Mesenchymal stem cell (in vitro differentiated cells and primary cell): Measurements from ENCODE around the gene ODF2.

Experiments used
- DNase-seq: peaks from one replicate; pipeline ENCODE4 v3.0.0-alpha.2; 2013
- H2AFZ ChIP-seq: one replicate; pipeline ENCODE4 v1.6.1; 2013; ENCODE audit warnings: low read depth, mild to moderate bottlenecking, control low read depth, inconsistent platforms, low read length, moderate library complexity
- H2AK5ac ChIP-seq: 2 replicates; pipeline ENCODE4 v1.6.1; 2013; ENCODE audit warnings: low read length, moderate library complexity, mild to moderate bottlenecking, inconsistent platforms; ENCODE audit not compliant: severe bottlenecking
- H2BK120ac ChIP-seq: one replicate; pipeline ENCODE4 v1.6.1; 2013; ENCODE audit warnings: low read depth, mild to moderate bottlenecking, inconsistent platforms, low read length, moderate library complexity
- H2BK12ac ChIP-seq, 2 experiments: one replicate each; pipeline ENCODE4 v1.6.1; 2013; ENCODE audit warnings: inconsistent platforms in 2 of 2, low read length in 2 of 2, mild to moderate bottlenecking in 2 of 2, moderate library complexity in 2 of 2, control low read depth in 1 of 2
- H2BK15ac ChIP-seq: one replicate; pipeline ENCODE4 v1.6.1; 2013; ENCODE audit warnings: mild to moderate bottlenecking, low read depth, inconsistent platforms; ENCODE audit not compliant: poor library complexity, severe bottlenecking
- H2BK5ac ChIP-seq: 2 replicates; pipeline ENCODE4 v1.6.1; 2013; ENCODE audit warnings: low read depth, mild to moderate bottlenecking, low read length, control low read depth, inconsistent platforms; ENCODE audit not compliant: poor library complexity, severe bottlenecking
- H3K14ac ChIP-seq, 2 experiments: one replicate each; pipeline ENCODE4 v1.6.1; 2013; ENCODE audit warnings: inconsistent platforms in 2 of 2, low read length in 2 of 2, control low read depth in 1 of 2, mild to moderate bottlenecking in 1 of 2, moderate library complexity in 1 of 2
- H3K18ac ChIP-seq, 2 experiments: one replicate each; pipeline ENCODE4 v1.6.1; 2013; ENCODE audit warnings: inconsistent platforms in 2 of 2, low read length in 2 of 2, control low read depth in 1 of 2, low read depth in 1 of 2, mild to moderate bottlenecking in 1 of 2
- H3K23ac ChIP-seq, 2 experiments: one replicate each; pipeline ENCODE4 v1.6.1; 2013; ENCODE audit warnings: inconsistent platforms in 2 of 2, low read length in 2 of 2, mild to moderate bottlenecking in 2 of 2, moderate library complexity in 2 of 2, control low read depth in 1 of 2
- H3K27ac ChIP-seq: 2 replicates; pipeline ENCODE4 v1.5.1; 2013; ENCODE audit warnings: mild to moderate bottlenecking, moderate library complexity, low read length, control low read depth, inconsistent platforms; ENCODE audit not compliant: poor library complexity, severe bottlenecking
- H3K27me3 ChIP-seq, 2 experiments: 2 replicates each; pipeline versions ENCODE4 v1.6.1 to v1.7.0; 2013; ENCODE audit warnings: low read length in 2 of 2, mild to moderate bottlenecking in 2 of 2, moderate library complexity in 2 of 2, control low read depth in 1 of 2, inconsistent platforms in 1 of 2; ENCODE audit not compliant: control insufficient read depth in 1 of 2, insufficient read depth in 1 of 2
- H3K36me3 ChIP-seq, 2 experiments: 2 replicates each; pipeline versions ENCODE4 v1.6.1 to v1.7.0; 2013; ENCODE audit warnings: low read length in 2 of 2, control low read depth in 1 of 2, inconsistent platforms in 1 of 2, low read depth in 1 of 2, mild to moderate bottlenecking in 1 of 2; ENCODE audit not compliant: insufficient read depth in 2 of 2, control insufficient read depth in 1 of 2
- H3K4ac ChIP-seq, 2 experiments: one replicate each; pipeline ENCODE4 v1.6.1; 2013; ENCODE audit warnings: inconsistent platforms in 2 of 2, low read length in 2 of 2, mild to moderate bottlenecking in 2 of 2, moderate library complexity in 2 of 2, control low read depth in 1 of 2, low read depth in 1 of 2
- H3K4me1 ChIP-seq: 2 replicates; pipeline ENCODE4 v1.6.1; 2013; ENCODE audit warnings: low read depth, low read length, control low read depth; ENCODE audit not compliant: control insufficient read depth, insufficient read depth
- H3K4me2 ChIP-seq: 2 replicates; pipeline ENCODE4 v1.6.1; 2013; ENCODE audit warnings: low read length, mild to moderate bottlenecking, inconsistent platforms; ENCODE audit not compliant: poor library complexity, severe bottlenecking
- H3K4me3 ChIP-seq, 2 experiments: 2 replicates each; pipeline versions ENCODE4 v1.5.1 to v1.7.0; 2013; ENCODE audit warnings: low read length in 2 of 2, mild to moderate bottlenecking in 2 of 2, control low read depth in 1 of 2, low read depth in 1 of 2; ENCODE audit not compliant: insufficient read depth in 1 of 2
- H3K79me1 ChIP-seq: replicated peaks from 2 replicates; pipeline ENCODE4 v1.6.1; 2013; ENCODE audit warnings: mild to moderate bottlenecking, control low read depth, low read length, inconsistent platforms; ENCODE audit not compliant: poor library complexity, severe bottlenecking
- H3K9ac ChIP-seq: 2 replicates; pipeline ENCODE4 v1.7.0; 2013; ENCODE audit warnings: mild to moderate bottlenecking, low read length, moderate library complexity
- H3K9me3 ChIP-seq: 2 replicates; pipeline ENCODE4 v1.7.0; 2013; ENCODE audit warnings: mild to moderate bottlenecking, low read length; ENCODE audit not compliant: control insufficient read depth
- H4K8ac ChIP-seq: one replicate; pipeline ENCODE4 v1.6.1; 2013; ENCODE audit warnings: inconsistent platforms, mild to moderate bottlenecking, low read length, moderate library complexity
- H4K91ac ChIP-seq: one replicate; pipeline ENCODE4 v1.6.1; 2013; ENCODE audit warnings: mild to moderate bottlenecking, low read length, inconsistent platforms
- WGBS: methylation state at CpG from one replicate; pipeline ENCODE4 v1.1.7; 2013; ENCODE audit warnings: mixed read lengths; 5-methylcytosine and 5-hydroxymethylcytosine counted together

Gene ODF2

DNA sequence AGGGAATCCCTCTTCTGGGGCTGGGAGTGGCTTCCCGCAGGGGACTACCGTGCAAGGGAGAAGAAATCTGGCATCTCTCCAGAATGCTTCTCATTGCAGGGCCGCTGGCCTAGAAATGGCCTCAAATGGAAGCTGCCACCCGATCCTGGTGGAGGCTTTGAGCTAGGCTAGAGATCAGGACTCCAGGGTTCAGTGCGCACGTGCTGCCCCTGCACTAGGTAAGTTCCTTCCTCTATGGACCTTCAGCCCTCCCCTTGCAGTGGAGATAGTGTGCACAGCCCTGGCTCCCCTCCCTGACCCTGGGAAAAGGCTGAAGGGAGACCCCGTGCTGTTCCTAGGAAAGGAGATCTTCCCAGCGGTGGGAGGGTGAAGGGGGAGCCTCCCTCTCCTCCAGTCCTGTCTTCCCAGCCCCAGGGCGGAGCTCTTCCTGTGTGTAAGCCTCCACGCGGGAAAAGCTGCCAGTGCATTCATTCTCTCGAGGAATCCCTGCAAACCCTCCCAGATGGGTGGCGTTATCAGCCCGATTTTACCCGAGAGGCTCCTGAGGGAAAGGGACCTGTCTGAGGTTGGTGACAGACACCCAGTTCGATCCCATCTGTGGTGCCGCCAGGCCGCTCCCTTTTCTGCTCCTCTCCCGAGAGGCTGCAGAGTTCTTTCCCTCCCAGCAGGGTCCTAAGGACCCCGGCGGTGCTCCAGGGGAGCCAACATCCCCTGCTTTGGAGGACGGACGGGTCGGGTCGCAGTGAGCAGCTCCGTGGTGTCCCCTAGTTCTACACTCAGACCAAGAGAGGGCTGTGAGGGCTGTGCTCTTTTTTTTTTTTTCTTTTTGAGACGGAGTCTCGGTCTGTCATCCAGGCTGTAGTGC, 36.5 kb upstream of the ODF2 start:
- H3K9me3 ChIP-seq: no peaks in the 10 kb centered on the region
- H3K4me3 ChIP-seq: peak overlapping the region in 1 of 2 experiments; percentile 95
- no peak overlapping the region for H3K27ac ChIP-seq
- H2BK5ac ChIP-seq: no peak overlapping the region
- peak overlapping the region in 1 of 2 experiments; percentile 48 for H3K18ac ChIP-seq
- H3K4me1 ChIP-seq: peaks cover 23% of the 10 kb centered on the region
- peaks cover 13 to 17% of the 10 kb centered on the region in 2 experiments for H3K36me3 ChIP-seq
- H2AK5ac ChIP-seq: no peak overlapping the region
- peaks cover 14% of the 10 kb centered on the region for H3K79me1 ChIP-seq
- H3K27me3 ChIP-seq: peaks cover 20 to 42% of the 10 kb centered on the region in 2 experiments
- H2AFZ ChIP-seq: no peak overlapping the region
- H2BK15ac ChIP-seq: no peak overlapping the region
- peak overlapping the region in 1 of 2 experiments; percentile 4 for H2BK12ac ChIP-seq
- no peak overlapping the region for H4K8ac ChIP-seq
- WGBS: 49% methylated on average over 28 of the region's 28 CpGs
- H3K4me2 ChIP-seq: no peak overlapping the region
- no peak overlapping the region for H4K91ac ChIP-seq
- no peak overlapping the region for H3K23ac ChIP-seq
- no peak overlapping the region for H2BK120ac ChIP-seq
- no peak overlapping the region for H3K4ac ChIP-seq
- H3K9ac ChIP-seq: peak overlapping the region; percentile 75
- H3K14ac ChIP-seq: no peak overlapping the region
- DNase-seq: peak; percentile 32

DNA sequence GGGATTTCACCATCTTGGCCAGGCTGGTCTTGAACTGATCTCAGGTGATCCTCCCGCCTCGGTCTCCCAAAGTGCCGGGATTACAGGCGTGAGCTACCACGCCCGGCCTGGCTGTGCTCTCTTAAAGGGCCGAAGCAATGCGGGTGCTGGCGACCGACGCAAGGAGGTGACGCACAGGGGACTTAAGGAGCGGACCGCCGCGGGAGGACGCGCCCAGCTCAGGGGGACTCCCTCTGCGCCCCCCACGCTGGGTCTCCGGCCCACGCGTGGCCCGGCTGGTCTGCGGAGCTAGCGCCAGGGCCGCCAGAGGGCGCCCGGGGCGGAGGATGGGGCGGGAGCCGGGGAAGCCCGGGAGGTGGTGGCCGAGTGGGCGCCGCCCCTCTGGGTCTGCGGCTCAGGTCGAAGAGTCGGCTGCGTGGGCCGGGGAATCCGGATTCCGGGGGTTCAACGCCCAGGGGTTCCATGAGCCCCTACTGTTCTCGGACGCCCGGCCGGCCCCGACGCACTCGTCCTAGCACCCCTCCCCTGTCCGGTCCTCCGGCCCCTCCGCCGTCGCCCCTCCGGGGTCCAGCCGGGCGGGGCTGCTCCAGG, 35.7 kb upstream of the ODF2 start:
- Histone ChIP-seq H3K4ac (peak overlapping the region; percentile 77 to 88), H3K36me3 (peaks cover 19 to 21% of the 10 kb centered on the region in 2 experiments), H3K23ac (peak overlapping the region in 1 of 2 experiments; percentile 28), H3K9me3 (no peaks in the 10 kb centered on the region), H2AFZ (peak overlapping the region; percentile 83), H2BK5ac (no peak overlapping the region), H3K4me3 (peak overlapping the region; percentile 71 to 95), H3K18ac (peak overlapping the region; percentile 85 to 89), H2BK12ac (peak overlapping the region in 1 of 2 experiments; percentile 55), H3K27me3 (peaks cover 12 to 34% of the 10 kb centered on the region in 2 experiments), H3K79me1 (peaks cover 14% of the 10 kb centered on the region), H4K8ac (peak overlapping the region; percentile 91), H4K91ac (peak overlapping the region; percentile 29), H3K4me2 (peak overlapping the region; percentile 97), H3K4me1 (peaks cover 23% of the 10 kb centered on the region), H2BK120ac (peak overlapping the region; percentile 40), H3K9ac (peak overlapping the region; percentile 75), H2BK15ac (peak overlapping the region; percentile 78), H3K14ac (peak overlapping the region in 1 of 2 experiments; percentile 76), H3K27ac (no peak overlapping the region), H2AK5ac (no peak overlapping the region)
- DNase-seq: peak; percentile 77
- under 1% methylated on average over 51 of the region's 59 CpGs for WGBS

DNA sequence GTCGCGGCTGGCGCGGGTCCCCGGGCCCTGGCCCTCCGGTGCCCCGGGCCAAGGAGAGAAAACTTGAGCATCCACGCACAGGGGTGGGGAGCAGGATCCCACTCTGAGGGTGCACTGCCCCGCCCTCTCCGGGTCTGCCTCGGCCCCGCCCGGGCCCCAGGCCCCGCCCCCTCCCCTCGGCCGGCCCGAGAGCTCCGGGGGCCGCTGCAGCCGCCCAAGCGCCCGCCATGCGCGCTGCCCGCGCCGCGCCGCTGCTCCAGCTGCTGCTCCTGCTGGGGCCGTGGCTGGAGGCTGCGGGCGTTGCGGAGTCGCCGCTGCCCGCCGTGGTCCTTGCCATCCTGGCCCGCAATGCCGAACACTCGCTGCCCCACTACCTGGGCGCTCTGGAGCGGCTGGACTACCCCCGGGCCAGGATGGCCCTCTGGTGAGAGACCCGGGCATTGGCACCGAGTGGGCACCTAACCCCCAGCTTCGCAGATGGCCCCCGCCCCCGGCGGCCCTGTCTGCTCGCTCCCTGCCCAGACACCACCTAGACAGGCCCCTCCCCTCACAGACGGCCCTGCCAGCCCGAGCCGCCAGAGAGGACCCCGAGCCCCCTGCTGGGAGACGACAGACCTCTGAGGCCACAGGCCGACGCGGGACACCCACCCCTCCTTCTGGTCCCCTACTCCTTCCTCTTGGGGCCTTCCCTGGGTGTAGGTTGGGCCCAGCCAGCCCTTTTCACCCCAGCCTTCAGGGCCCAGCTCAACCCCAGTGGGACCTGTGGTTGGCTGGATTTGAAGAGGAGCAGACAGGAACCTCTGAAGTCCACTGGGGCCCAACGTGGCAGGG, 34.9 kb upstream of the ODF2 start, which contains the start of gene CERCAM:
Gene CERCAM (plus strand): TSS at position 207 of the 831 bp plus-strand sequence. CDS start 21 bp downstream, at position 228.
- Histone ChIP-seq H3K14ac (peak within 1 kb of the TSS; percentile 41 to 76), H3K18ac (peak within 1 kb of the TSS; percentile 85 to 89), H3K4me2 (peak within 1 kb of the TSS; percentile 97), H3K9ac (peak within 1 kb of the TSS; percentile 93), H4K91ac (peak within 1 kb of the TSS; percentile 91), H2AK5ac (peak within 1 kb of the TSS; percentile 35), H3K4me3 (peak within 1 kb of the TSS; percentile 71 to 95), H3K27me3 (peaks cover 9 to 29% of the 10 kb centered on the region in 2 experiments), H2BK12ac (peak within 1 kb of the TSS in 1 of 2 experiments; percentile 55), H4K8ac (peak within 1 kb of the TSS; percentile 91), H3K23ac (peak within 1 kb of the TSS in 1 of 2 experiments; percentile 28), H3K79me1 (peaks cover 14% of the 10 kb centered on the region), H3K4ac (peak within 1 kb of the TSS; percentile 77 to 88), H3K9me3 (no peaks in the 10 kb centered on the region), H3K36me3 (peaks cover 21 to 22% of the 10 kb centered on the region in 2 experiments), H3K27ac (no peak within 1 kb of the TSS), H3K4me1 (peaks cover 23% of the 10 kb centered on the region), H2BK15ac (peak within 1 kb of the TSS; percentile 97), H2AFZ (peak within 1 kb of the TSS; percentile 90), H2BK120ac (peak within 1 kb of the TSS; percentile 64), H2BK5ac (no peak within 1 kb of the TSS)
- under 1% methylated on average over 55 of the region's 59 CpGs for WGBS
- DNase-seq: peak; percentile 62
